Hepatocyte (in vitro differentiated cells): Measurements from ENCODE around the gene PCNA.

Experiments used
- CTCF ChIP-seq: fragments of 200-600 bp; sonication (generic); IDR thresholded peaks from 2 replicates; pipeline ENCODE4 v1.5.1; 2016; ENCODE audit warnings: antibody characterized with exemption, mild to moderate bottlenecking; ENCODE audit not compliant: poor library complexity
- EZH2 ChIP-seq: fragments of 200-600 bp; sonication (generic); IDR thresholded peaks from 2 replicates; pipeline ENCODE4 v1.6.1; 2016; ENCODE audit warnings: antibody characterized with exemption, mild to moderate bottlenecking, borderline replicate concordance
- EZH2phosphoT487 ChIP-seq: fragments of 200-600 bp; sonication (generic); IDR thresholded peaks from one replicate; pipeline ENCODE4 v1.6.1; 2018; ENCODE audit warnings: antibody characterized with exemption, mild to moderate bottlenecking, low read depth, moderate library complexity; ENCODE audit not compliant: unreplicated experiment, severe bottlenecking

DNA sequence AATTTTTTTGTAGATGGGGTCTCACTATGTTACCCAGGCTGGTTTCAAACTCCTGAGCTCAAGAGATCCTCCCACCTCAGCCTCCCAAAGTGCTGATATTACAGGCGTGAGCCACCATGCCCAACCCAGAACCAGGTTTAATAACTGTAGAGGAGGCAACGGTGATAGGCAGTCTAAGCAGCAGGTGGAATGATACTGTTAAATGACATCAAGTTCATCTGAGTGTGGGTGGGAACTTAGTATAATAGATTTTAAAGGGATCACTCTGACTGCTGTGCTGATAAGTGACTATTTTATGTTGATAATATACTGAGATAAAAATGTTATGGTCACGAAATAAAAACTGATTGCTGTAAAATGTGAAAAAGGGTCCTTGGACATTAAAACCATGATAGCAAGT is 31.1 kb downstream of the PCNA start:
- TF ChIP-seq CTCF (no peak), EZH2 (no peak), EZH2phosphoT487 (no peak)
